ENCODE measurements around the gene UBE2U.
"Not testable (repeated sequence)": the region's sequence is repeated elsewhere in the genome, so short reads cannot be mapped to it uniquely, and the experiment has no call there.

UBE2U gene

GRCh38 chr1:64194168-64195080, 9.0 kb upstream of the UBE2U start:
- DNase-seq (ENCODE audit: low read depth), result no peak

GRCh38 chr1:64195081-64195395, 8.4 kb upstream of the UBE2U start:
- no peak for DNase-seq (ENCODE audit: low read depth)

GRCh38 chr1:64196074-64196870, 7.2 kb upstream of the UBE2U start:
- DNase-seq (ENCODE audit: low read depth), result no peak

- DNase-seq (ENCODE audit: low read depth), result no peak
These were observed 6.3 kb upstream of the UBE2U start for GRCh38 chr1:64197076-64197475.

GRCh38 chr1:64199154-64199553, 4.3 kb upstream of the UBE2U start:
- no peak for DNase-seq (ENCODE audit: low read depth)

DNA sequence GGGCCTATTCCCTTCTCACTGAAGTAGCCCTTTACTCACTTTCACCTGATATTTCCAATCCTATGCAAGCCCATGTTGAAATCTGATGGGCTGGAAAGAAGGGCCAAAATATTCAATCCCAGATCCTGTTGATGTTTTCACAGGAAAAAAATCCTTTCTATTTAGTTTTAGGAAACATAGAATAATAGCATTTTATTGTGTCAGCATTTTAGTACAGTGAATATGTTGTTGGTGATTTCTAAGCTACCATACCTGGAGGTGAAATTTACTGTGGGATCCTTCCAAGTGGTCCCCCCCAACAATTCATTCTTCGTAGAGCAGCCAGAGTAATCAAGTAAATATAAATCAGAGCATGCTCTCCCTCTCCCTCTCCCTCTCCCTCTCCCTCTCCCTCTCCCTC, 3.4 kb upstream of the UBE2U start:
- DNase-seq (ENCODE audit: low read depth), result no peak

DNA sequence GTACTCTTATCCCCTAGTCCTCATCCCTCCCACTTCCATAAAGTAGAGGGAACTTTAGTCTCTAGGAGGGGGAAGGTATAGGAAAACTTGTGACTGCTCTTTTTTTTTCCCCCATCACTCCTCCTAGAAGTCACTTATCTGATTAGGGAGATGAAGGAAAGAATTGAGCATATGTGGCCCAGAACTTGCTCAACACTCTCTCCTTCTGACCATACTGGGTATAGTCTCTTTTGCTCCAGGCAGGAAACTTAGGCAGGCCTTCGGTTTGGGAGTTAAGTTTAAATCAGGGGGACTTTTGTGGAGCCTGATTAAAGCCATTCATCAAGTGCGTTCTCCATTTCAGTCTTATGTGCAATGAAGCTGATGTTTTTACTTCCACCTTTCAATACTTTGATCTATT, 5.8 kb downstream of the UBE2U start:
- no peak for DNase-seq (ENCODE audit: low read depth)

- no peak for DNase-seq (ENCODE audit: low read depth)
These were observed 8.6 kb downstream of the UBE2U start for GRCh38 chr1:64212031-64212430.

- DNase-seq (ENCODE audit: low read depth), result no peak
These were observed 12.2 kb downstream of the UBE2U start for GRCh38 chr1:64215576-64215975.

DNA sequence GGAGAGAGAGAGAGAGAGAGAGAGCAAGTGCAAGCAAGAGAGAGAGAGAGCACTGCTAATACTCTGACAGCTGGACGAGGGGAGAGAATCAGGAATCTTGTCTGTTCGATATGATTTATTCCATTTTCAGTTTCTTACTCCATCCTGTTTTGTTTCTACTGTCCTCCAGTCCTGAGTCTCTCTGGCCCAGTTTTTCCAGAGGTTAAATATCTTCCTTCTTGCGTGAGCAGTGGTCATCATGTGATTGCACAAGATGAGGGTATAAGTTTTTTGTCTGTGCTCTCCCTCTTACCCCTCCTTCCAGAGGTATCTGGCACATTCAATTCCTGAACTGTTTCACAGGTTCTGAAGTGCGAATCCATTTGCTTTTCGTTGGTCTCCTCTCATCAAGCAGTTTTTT, 16.8 kb downstream of the UBE2U start:
- no peak for DNase-seq (ENCODE audit: low read depth)

GRCh38 chr1:64223329-64224151, 20.1 kb downstream of the UBE2U start:
- DNase-seq (ENCODE audit: low read depth), result no peak

DNA sequence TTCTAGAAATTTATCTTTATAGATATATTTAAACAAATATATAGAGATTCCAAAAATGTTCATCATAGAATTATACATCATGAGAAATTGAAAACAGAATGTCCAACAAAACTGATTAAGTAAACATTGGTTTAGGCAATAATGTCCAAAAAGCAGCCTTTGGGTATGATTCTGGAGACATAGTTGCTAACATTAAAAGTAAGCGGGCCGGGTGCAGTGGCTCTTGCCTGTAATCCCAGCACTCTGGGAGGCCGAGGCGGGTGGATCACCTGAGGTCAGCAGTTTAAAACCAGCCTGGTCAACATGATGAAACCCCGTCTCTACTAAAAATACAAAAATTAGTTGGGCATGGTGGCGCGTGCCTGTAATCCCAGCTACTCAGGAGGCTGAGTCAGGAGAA, 20.8 kb downstream of the UBE2U start:
- DNase-seq (ENCODE audit: low read depth), result not testable (repeated sequence)

- DNase-seq (ENCODE audit: low read depth), result no peak
These were observed 24.9 kb downstream of the UBE2U start for GRCh38 chr1:64228167-64228957.

DNA sequence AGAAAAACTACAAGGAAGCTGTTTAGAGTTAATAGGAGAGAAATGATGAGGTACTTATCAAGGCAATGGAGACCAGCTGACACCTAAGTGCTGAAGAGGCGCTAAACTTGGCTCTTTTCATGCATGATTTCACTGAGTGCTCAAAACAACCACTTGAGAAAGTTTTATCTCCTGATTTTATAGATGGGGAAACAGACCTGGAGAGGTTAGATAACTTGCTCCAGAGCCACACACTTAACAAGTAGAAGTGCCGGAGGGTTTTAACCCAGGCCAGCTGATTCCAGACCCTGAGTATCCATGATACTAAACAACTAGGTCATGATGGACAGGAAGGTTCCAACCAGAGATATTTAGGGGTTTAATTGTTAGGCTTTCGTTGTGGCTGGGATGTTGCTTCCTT, 25.9 kb downstream of the UBE2U start:
- DNase-seq (ENCODE audit: low read depth), result no peak

- DNase-seq (ENCODE audit: low read depth), result no peak
These were observed 27.7 kb downstream of the UBE2U start for GRCh38 chr1:64231153-64231552.

GRCh38 chr1:64231654-64232053, 28.2 kb downstream of the UBE2U start:
- no peak for DNase-seq (ENCODE audit: low read depth)

- no peak for DNase-seq (ENCODE audit: low read depth)
These were observed 31.3 kb downstream of the UBE2U start for GRCh38 chr1:64234714-64235113.

- no peak for DNase-seq (ENCODE audit: low read depth)
These were observed 31.8 kb downstream of the UBE2U start for GRCh38 chr1:64235181-64235580.

GRCh38 chr1:64235910-64236309, 32.5 kb downstream of the UBE2U start:
- DNase-seq (ENCODE audit: low read depth), result no peak

- no peak for DNase-seq (ENCODE audit: low read depth)
These were observed 33.1 kb downstream of the UBE2U start for GRCh38 chr1:64236541-64236954.

DNA sequence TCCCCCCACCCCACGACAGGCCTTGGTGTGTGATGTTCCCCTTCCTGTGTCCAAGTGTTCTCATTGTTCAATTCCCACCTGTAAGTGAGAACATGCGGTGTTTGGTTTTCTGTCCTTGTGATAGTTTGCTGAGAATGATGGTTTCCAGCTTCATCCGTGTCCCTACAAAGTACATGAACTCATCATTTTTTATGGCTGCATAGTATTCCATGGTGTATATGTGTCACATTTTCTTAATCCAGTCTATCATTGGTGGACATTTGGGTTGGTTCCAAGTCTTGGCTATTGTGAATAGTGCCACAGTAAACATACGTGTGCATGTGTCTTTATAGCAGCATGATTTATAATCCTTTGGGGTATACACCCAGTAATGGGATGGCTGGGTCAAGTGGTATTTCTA, 36.1 kb downstream of the UBE2U start:
- DNase-seq (ENCODE audit: low read depth), result not testable (repeated sequence)

DNA sequence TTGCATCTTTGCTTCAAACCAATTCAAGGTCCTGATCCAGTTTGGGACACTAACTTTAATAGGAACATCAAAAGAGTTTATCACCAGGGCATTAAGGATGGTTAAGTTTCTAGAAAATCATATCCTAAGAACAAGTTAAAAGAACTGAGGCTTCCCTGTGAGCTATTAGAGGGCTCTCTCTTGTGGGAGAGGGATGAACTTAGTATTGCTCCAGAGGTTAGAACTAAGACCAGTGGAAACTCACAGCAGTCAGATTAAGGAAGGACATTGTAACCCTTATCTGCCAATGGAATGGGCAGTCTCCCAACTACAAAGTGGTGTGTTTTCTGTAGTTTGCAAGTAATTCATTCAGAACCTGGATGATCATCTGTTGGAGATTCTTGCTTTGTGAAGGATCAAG, 36.8 kb downstream of the UBE2U start:
- no peak for DNase-seq (ENCODE audit: low read depth)

Measured in stimulated activated CD8-positive, alpha-beta memory T cell treated with anti-CD3 and anti-CD28 coated beads, Interleukin-12 subunit alpha, Interleukin-12 subunit beta, amount 100 ng/mL, for 1 hour (primary cell).